Cerebellar nuclear complex (tissue), 1 donor: ENCODE results near the gene PPP4R4.

Source experiments
- DNase-seq, 2 experiments: peaks; one replicate each; lab custom pipeline; 2025; lab: John Stamatoyannopoulos, UW

PPP4R4 gene

GRCh38 chr14:94307410-94307992, 133.4 kb downstream of the PPP4R4 start:
- DNase-seq: no peak

- no peak for DNase-seq
Measured at GRCh38 chr14:94309721-94310120, 135.6 kb downstream of the PPP4R4 start.

GRCh38 chr14:94310248-94310647, 136.1 kb downstream of the PPP4R4 start:
- DNase-seq: no peak

GRCh38 chr14:94312481-94313246, 138.5 kb downstream of the PPP4R4 start:
- no peak for DNase-seq

- no peak for DNase-seq
Measured at GRCh38 chr14:94313991-94314655, 140.0 kb downstream of the PPP4R4 start.

- DNase-seq: no peak
Measured at GRCh38 chr14:94314890-94315289, 140.8 kb downstream of the PPP4R4 start.

GRCh38 chr14:94316692-94317091, 142.6 kb downstream of the PPP4R4 start:
- no peak for DNase-seq

GRCh38 chr14:94317259-94317658, 143.1 kb downstream of the PPP4R4 start:
- no peak for DNase-seq

- no peak for DNase-seq
Measured at GRCh38 chr14:94320243-94320642, 146.1 kb downstream of the PPP4R4 start.

- no peak for DNase-seq
Measured at GRCh38 chr14:94321421-94322271, 147.5 kb downstream of the PPP4R4 start.

- DNase-seq: no peak
Measured at GRCh38 chr14:94322648-94323570, 148.8 kb downstream of the PPP4R4 start, which contains the start of gene SERPINA6. Gene SERPINA6, minus strand, starts transcription at chr14:94323336. Its CDS starts 8,688 bp downstream, at chr14:94314648.

- DNase-seq: no peak
Measured at GRCh38 chr14:94328196-94328595, 154.1 kb downstream of the PPP4R4 start.
